Stimulated activated naive B cell treated with anti-CD40 and anti-IgM and Interleukin-4, amounts not matched to agents 10 μg/mL and 1 μg/mL and 100 μg/mL, for 72 hours (primary cell): ENCODE measurements around the gene FAM163B.
"Not testable (repeated sequence)": the region's sequence is repeated elsewhere in the genome, so short reads cannot be mapped to it uniquely, and the experiment has no call there.

Experiments
- ATAC-seq, 2 donors: fragments of 150-1000 bp; cut with Tn5 transposase; replicated peaks; 2 replicates each; pipeline ENCODE4 v1.10.0; 2021; ENCODE audit warnings: moderate library complexity in 1 of 2
- DNase-seq: peaks from one replicate; pipeline ENCODE4 v3.0.0; 2021
- H3K27ac Mint-ChIP-seq: one replicate; pipeline ENCODE4 v1.8.0; 2022; ENCODE audit warnings: mild to moderate bottlenecking, mixed read lengths
- H3K27me3 Mint-ChIP-seq, 2 donors: one replicate each; pipeline ENCODE4 v1.8.0; 2022; ENCODE audit warnings: mixed read lengths in 2 of 2
- H3K36me3 Mint-ChIP-seq, 2 donors: one replicate each; pipeline ENCODE4 v1.8.0; 2022; ENCODE audit warnings: mixed read lengths in 2 of 2, mild to moderate bottlenecking in 1 of 2
- H3K4me1 Mint-ChIP-seq, 2 donors: one replicate each; pipeline ENCODE4 v1.8.0; 2022; ENCODE audit warnings: mixed read lengths in 2 of 2, mild to moderate bottlenecking in 1 of 2
- H3K4me3 Mint-ChIP-seq, 2 donors: one replicate each; pipeline ENCODE4 v1.8.0; 2022; ENCODE audit warnings: mild to moderate bottlenecking in 2 of 2, mixed read lengths in 2 of 2, moderate library complexity in 1 of 2
- H3K9me3 Mint-ChIP-seq, 2 donors: one replicate each; pipeline ENCODE4 v1.8.0; 2022; ENCODE audit warnings: mixed read lengths in 2 of 2, mild to moderate bottlenecking in 1 of 2

The FAM163B gene

GRCh38 chr9:133572821-133573361 is 36.3 kb downstream of the FAM163B start:
- H3K4me3 Mint-ChIP-seq, result no peak overlapping the region
- H3K27ac Mint-ChIP-seq, result no peak overlapping the region
- no peak for DNase-seq
- H3K9me3 Mint-ChIP-seq, result no peaks in the 10 kb centered on the region
- no peak for ATAC-seq
- no peaks in the 10 kb centered on the region for H3K36me3 Mint-ChIP-seq
- H3K27me3 Mint-ChIP-seq, result peaks cover 49 to 88% of the 10 kb centered on the region in 2 donors
- H3K4me1 Mint-ChIP-seq, result peaks cover 23 to 34% of the 10 kb centered on the region in 2 donors

DNA sequence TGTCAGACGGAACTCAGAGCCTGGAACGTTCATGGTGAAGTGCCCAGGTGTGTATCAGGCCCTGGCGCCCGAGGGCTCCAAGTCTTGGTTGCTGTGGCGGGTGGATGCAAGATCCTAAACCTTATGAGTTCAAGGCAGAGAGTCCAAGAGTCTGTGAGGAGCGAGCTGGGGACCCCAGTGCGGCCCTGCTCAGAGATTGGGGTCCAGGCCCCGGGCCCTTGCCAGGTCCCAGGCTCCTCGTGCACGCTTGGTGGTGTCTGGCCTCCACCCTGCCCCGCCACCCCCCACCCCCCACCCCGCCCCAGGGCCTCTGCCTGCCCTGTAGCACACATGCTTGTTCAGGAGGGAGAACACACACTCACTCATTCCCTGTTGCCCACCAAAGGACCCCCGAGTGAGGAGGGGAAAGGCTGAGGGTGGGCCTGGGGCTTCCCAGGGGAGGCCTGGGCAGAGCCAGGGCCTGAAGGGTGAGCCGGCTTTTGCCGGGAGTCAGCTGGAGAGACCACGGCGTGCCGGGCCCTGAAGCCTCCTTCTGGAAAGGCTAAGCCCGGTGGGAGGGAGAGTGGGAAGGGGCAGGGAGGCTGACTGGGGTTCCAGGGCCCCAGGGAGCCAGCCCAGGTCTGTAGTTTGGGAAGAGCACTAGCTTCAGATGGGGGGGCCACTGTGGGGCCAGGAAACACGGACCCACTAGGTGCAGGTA is 37.1 kb downstream of the FAM163B start:
- ATAC-seq (no peak), DNase-seq (no peak)
- Mint-ChIP-seq H3K27me3 (peaks cover 47 to 87% of the 10 kb centered on the region in 2 donors), H3K4me1 (peaks cover 16 to 25% of the 10 kb centered on the region in 2 donors), H3K36me3 (no peaks in the 10 kb centered on the region), H3K27ac (no peak overlapping the region), H3K9me3 (no peaks in the 10 kb centered on the region), H3K4me3 (no peak overlapping the region)

DNA sequence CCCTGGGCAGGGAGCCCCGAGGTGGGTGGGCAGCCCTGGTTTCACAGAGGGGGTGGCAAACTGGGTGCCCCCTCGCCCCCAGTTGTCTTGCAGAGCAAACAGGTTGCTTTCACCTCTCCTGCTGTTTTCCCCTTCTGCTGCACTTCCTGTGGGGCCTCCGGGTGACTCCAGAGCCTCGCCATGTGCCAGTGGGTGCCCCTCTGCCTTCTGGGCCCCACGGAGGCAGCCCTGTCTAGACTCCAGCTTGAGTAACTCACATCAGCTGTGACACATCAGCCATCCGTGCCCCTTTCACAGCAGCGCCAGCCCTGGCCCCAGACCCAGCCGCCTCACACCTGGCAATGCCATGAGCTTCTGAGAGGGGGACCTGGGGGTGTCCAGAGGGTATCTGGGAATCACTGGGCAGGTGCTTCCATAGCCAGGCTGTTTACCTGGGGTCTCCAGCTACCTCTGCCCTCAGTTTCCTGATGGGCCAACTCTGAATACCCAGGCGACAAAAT is 37.7 kb downstream of the FAM163B start:
- Mint-ChIP-seq H3K4me1 (peaks cover 10 to 19% of the 10 kb centered on the region in 2 donors), H3K4me3 (no peak overlapping the region), H3K27ac (no peak overlapping the region), H3K9me3 (no peaks in the 10 kb centered on the region), H3K36me3 (no peaks in the 10 kb centered on the region), H3K27me3 (peaks cover 41 to 85% of the 10 kb centered on the region in 2 donors)
- DNase-seq, result no peak
- no peak for ATAC-seq

DNA sequence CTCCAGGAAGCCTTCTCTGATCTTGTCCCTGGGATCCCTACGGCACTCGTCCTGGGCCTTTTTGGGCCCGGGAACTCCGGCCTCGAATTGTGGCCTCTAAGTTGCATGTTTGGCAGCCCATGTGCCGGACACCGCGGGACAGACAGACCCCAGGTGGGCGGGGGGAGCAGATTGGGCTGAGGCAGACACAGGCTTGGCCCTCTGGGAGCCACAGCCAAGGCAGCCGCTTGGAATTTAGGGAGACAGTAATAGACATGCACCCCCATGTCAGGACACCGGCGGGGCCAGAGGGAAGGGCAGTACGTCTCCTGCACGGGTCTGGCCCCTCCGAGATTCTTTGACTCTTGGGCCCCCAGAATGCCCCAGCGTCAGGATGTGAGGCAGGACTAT is 38.5 kb downstream of the FAM163B start:
- ATAC-seq, result no peak

GRCh38 chr9:133569891-133570690 is 39.1 kb downstream of the FAM163B start:
- H3K27me3 Mint-ChIP-seq, result peaks cover 33 to 78% of the 10 kb centered on the region in 2 donors
- no peak overlapping the region for H3K27ac Mint-ChIP-seq
- H3K4me3 Mint-ChIP-seq, result no peak overlapping the region
- no peak for ATAC-seq
- peaks cover 1 to 6% of the 10 kb centered on the region in 2 donors for H3K4me1 Mint-ChIP-seq
- no peak for DNase-seq
- no peaks in the 10 kb centered on the region for H3K9me3 Mint-ChIP-seq
- H3K36me3 Mint-ChIP-seq, result no peaks in the 10 kb centered on the region

More for the DNA sequence above, 38.5 kb downstream of the FAM163B start:
- Mint-ChIP-seq H3K4me1 (peaks cover 5 to 12% of the 10 kb centered on the region in 2 donors), H3K27ac (no peak overlapping the region), H3K9me3 (no peaks in the 10 kb centered on the region), H3K4me3 (no peak overlapping the region), H3K27me3 (peaks cover 38 to 83% of the 10 kb centered on the region in 2 donors), H3K36me3 (no peaks in the 10 kb centered on the region)
- DNase-seq, result no peak

- Mint-ChIP-seq H3K36me3 (no peaks in the 10 kb centered on the region), H3K9me3 (no peaks in the 10 kb centered on the region), H3K27ac (no peak overlapping the region), H3K4me3 (no peak overlapping the region), H3K4me1 (peaks cover 1 to 6% of the 10 kb centered on the region in 2 donors), H3K27me3 (peaks cover 29 to 71% of the 10 kb centered on the region in 2 donors)
- DNase-seq, result no peak
- no peak for ATAC-seq
These were observed 39.9 kb downstream of the FAM163B start for GRCh38 chr9:133569121-133569785.

GRCh38 chr9:133568186-133568585 is 41.0 kb downstream of the FAM163B start:
- Mint-ChIP-seq H3K27ac (peak overlapping the region; percentile 33), H3K4me3 (no peak overlapping the region), H3K9me3 (no peaks in the 10 kb centered on the region), H3K36me3 (no peaks in the 10 kb centered on the region), H3K27me3 (peaks cover 29 to 65% of the 10 kb centered on the region in 2 donors), H3K4me1 (peaks cover 5 to 11% of the 10 kb centered on the region in 2 donors)
- ATAC-seq (no peak), DNase-seq (no peak)

GRCh38 chr9:133566817-133567216 is 42.4 kb downstream of the FAM163B start:
- ATAC-seq (no peak), DNase-seq (no peak)
- H3K27ac Mint-ChIP-seq, result no peak overlapping the region
- H3K9me3 Mint-ChIP-seq, result no peaks in the 10 kb centered on the region
- peaks cover 21 to 57% of the 10 kb centered on the region in 2 donors for H3K27me3 Mint-ChIP-seq
- H3K4me1 Mint-ChIP-seq, result peaks cover 6 to 14% of the 10 kb centered on the region in 2 donors
- no peaks in the 10 kb centered on the region for H3K36me3 Mint-ChIP-seq
- H3K4me3 Mint-ChIP-seq, result no peak overlapping the region

DNA sequence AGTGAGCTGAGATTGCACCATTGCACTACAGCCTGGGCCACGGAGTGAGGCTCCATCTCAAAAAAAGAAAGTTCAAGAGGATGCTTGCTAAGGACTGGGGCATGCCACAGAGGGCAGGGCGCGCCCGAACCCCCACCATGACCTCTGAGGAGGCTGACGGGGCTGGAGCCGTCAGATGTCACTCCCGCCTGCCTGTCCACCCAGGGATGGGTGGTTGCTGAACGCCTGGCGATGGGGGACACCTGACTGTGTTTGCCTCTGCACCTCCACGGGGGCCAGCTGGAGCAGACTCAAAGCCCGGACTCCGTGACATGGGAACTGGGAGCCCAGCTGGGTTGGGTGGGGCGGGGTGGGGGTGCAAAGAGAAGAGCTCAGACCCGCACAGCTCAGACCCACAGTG is 42.8 kb downstream of the FAM163B start:
- Mint-ChIP-seq H3K4me3 (no peak overlapping the region), H3K4me1 (peaks cover 8 to 14% of the 10 kb centered on the region in 2 donors), H3K27ac (no peak overlapping the region), H3K9me3 (no peaks in the 10 kb centered on the region), H3K36me3 (no peaks in the 10 kb centered on the region), H3K27me3 (peaks cover 21 to 53% of the 10 kb centered on the region in 2 donors)
- DNase-seq (no peak), ATAC-seq (no peak)

DNA sequence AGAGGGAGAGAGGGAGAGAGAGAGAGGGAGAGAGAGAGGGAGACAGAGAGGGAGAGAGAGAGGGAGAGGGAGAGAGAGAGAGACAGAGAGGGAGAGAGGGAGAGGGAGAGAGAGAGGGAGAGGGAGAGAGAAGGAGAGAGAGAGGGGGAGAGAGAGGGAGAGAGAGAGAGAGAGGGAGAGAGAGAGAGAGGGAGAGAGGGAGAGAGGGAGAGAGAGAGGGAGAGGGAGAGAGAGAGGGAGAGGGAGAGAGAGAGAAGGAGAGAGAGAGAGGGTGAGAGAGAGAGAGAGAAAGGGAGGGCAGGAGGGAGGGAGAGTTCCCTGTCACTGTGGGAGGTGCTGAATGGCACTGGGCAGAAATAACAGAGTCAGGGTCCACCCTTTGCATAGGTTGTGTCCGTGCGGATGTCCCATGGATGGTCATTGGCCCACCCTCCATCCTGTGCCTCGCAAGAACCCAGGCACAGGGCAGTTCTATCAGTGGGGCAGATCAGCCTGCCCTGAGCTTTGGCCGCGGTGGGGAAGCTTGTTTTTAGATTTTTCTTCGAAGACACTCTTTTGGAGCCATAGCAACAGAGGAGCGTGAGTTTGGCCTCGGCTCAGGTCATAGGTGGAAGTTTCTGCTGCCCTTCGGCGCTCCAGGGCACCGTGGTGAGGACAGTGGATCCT is 44.6 kb downstream of the FAM163B start:
- ATAC-seq, result no peak
- peaks cover 25 to 42% of the 10 kb centered on the region in 2 donors for H3K27me3 Mint-ChIP-seq
- H3K9me3 Mint-ChIP-seq, result peaks cover 0 to 3% of the 10 kb centered on the region in 2 donors
- no peak overlapping the region for H3K4me3 Mint-ChIP-seq
- no peak for DNase-seq
- peaks cover 12 to 19% of the 10 kb centered on the region in 2 donors for H3K4me1 Mint-ChIP-seq
- peaks cover 0 to 5% of the 10 kb centered on the region in 2 donors for H3K36me3 Mint-ChIP-seq
- H3K27ac Mint-ChIP-seq, result no peak overlapping the region

- ATAC-seq, H3K4me3 Mint-ChIP-seq, DNase-seq, H3K36me3 Mint-ChIP-seq, H3K9me3 Mint-ChIP-seq: not testable (repeated sequence)
- Mint-ChIP-seq H3K27ac (peak overlapping the region; percentile 88), H3K4me1 (peaks cover 14 to 21% of the 10 kb centered on the region in 2 donors), H3K27me3 (peaks cover 25 to 38% of the 10 kb centered on the region in 2 donors)
These were observed 45.4 kb downstream of the FAM163B start for GRCh38 chr9:133563814-133564213.

DNA sequence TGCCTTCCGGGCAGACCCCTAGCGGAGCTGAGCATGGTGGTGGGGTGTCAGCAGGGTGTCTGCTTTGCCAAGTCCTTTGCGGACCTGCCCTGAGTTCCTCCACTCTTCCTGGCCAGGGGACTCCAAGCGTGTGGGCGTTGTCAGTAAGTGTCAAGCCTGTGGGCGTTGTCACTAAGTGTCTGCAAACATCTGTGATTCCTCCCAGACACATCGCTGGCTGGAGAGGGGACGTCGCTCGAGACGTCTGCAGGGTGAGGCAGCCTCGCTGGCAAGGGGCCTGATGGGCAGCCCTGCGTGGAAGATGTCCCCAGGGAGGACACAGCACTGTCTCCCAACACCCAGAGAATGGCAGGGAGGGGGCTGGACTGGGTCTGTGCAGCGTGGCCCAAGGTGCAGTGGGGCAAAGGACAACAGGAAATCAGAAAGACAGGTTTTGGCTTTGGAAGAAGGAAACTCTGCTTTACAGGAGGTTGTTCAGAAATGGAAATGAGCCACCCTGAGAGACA is 45.8 kb downstream of the FAM163B start:
- DNase-seq (no peak), ATAC-seq (peak in 1 of 2 donors; percentile 10)
- Mint-ChIP-seq H3K4me3 (peak overlapping the region in 1 of 2 donors; percentile 10), H3K27me3 (peaks cover 25 to 35% of the 10 kb centered on the region in 2 donors), H3K4me1 (peaks cover 19 to 23% of the 10 kb centered on the region in 2 donors), H3K9me3 (peaks cover 0 to 3% of the 10 kb centered on the region in 2 donors), H3K27ac (peak overlapping the region; percentile 88), H3K36me3 (peaks cover 0 to 6% of the 10 kb centered on the region in 2 donors)

DNA sequence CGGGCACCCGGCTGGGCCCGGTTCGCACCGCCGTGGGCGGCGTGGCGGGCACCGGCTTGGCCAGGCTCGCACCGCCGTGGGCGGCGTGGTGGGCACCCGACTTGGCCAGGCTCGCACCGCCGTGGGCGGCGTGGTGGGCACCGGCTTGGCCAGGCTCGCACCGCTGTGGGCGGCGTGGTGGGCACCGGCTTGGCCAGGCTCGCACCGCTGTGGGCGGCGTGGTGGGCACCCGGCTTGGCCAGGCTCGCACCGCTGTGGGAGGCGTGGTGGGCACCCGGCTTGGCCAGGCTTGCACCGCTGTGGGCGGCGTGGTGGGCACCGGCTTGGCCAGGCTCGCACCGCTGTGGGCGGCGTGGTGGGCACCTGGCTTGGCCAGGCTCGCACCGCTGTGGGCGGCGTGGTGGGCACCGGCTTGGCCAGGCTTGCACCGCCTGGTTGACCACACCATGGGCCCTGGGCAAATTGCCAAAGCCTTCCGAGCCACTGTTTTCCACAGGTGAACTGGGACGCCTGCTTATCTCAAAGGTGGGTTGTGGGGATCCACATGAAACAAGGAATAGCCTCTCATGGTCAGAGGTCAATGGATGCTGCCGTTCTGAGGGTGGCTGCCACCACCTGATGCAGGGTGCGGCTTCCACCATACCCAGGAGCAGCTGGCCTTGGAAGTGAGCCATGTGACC is 46.4 kb downstream of the FAM163B start:
- Mint-ChIP-seq H3K27me3 (peaks cover 19 to 32% of the 10 kb centered on the region in 2 donors), H3K9me3 (peaks cover 0 to 3% of the 10 kb centered on the region in 2 donors), H3K36me3 (peaks cover 0 to 6% of the 10 kb centered on the region in 2 donors), H3K4me3 (no peak overlapping the region), H3K27ac (no peak overlapping the region), H3K4me1 (peaks cover 25 to 29% of the 10 kb centered on the region in 2 donors)
- ATAC-seq (no peak), DNase-seq (no peak)
